K562 (cell line): ENCODE measurements around the gene AGO4. TPM values are rescaled to one million over a fixed set of nuclear protein-coding genes. Genes with fewer than 3 reads are reported as not detected.

Experiments used
- ATAC-seq: fragments of 200-7000 bp; cut with Tn5 transposase; 3 replicates; pipeline ENCODE4 v1.9.1; 2020; ENCODE audit warnings: moderate library complexity
- BruUV-seq: library from RNA; stranded (reverse); fragments of 400-500 nt; replicated peaks from 2 replicates; lab custom pipeline; 2021; lab: Mats Ljungman, UMichigan
- CTCF ChIA-PET: fragments of 300-600 bp; formaldehyde crosslinking; extraction: SDS; loops from one replicate; lab custom pipeline; 2021; ENCODE audit warnings: low intra/inter-chr PET ratio; lab: Yijun Ruan, JAX
- POLR2A ChIA-PET: fragments of 300-600, 350-650 bp; sonication (Branson Sonifier 250); formaldehyde crosslinking; extraction: SDS; loops from one replicate; lab custom pipeline; 2021; ENCODE audit warnings: antibody characterized with exemption, inconsistent platforms; lab: Yijun Ruan, JAX
- DNase-seq, 4 experiments: peaks; one replicate each; pipeline versions ENCODE4 v3.0.0 to v3.0.0-alpha.2; 2011 to 2018; ENCODE audit warnings: low spot score in 3 of 4, mixed read lengths in 3 of 4; ENCODE audit errors: extremely low read depth in 1 of 4
- FAIRE-seq: peaks from 2 replicates; lab custom pipeline; 2011; peaks lifted over from hg19 to GRCh38; lab: Jason Lieb, UNC
- H2AFZ ChIP-seq: 2 replicates; pipeline ENCODE4 v1.6.0; 2011; ENCODE audit warnings: low read depth, low read length, control low read depth, inconsistent platforms
- H3K27ac ChIP-seq: fragments of 200-600 bp; 3 replicates; pipeline ENCODE4 v1.8.0; 2011; ENCODE audit warnings: low read depth, mild to moderate bottlenecking, control low read depth, inconsistent platforms, low read length, moderate library complexity, mixed read lengths; ENCODE audit errors: extremely low read depth
- H3K27me3 ChIP-seq, 2 experiments: fragments of 300-600 bp in 1 of 2; 2 replicates in 1 of 2; 3 replicates in 1 of 2; pipeline versions ENCODE4 v1.6.0 to v1.8.0; 2011; ENCODE audit warnings: inconsistent platforms in 2 of 2, low read length in 2 of 2, mild to moderate bottlenecking in 1 of 2, mixed read lengths in 1 of 2, moderate library complexity in 1 of 2; ENCODE audit not compliant: control insufficient read depth in 2 of 2, insufficient read depth in 2 of 2
- H3K36me3 ChIP-seq: fragments of 300-600 bp; 3 replicates; pipeline ENCODE4 v1.8.0; 2011; ENCODE audit warnings: mild to moderate bottlenecking, low read length, inconsistent platforms; ENCODE audit not compliant: control insufficient read depth, insufficient read depth
- H3K4me1 ChIP-seq, 2 experiments: fragments of 200-600 bp in 1 of 2; replicated peaks in 1 of 2; 2 replicates in 1 of 2; 3 replicates in 1 of 2; pipeline versions ENCODE4 v1.5.1 to v1.8.0; 2011; ENCODE audit warnings: inconsistent platforms in 2 of 2, low read length in 2 of 2, mild to moderate bottlenecking in 1 of 2, mixed read lengths in 1 of 2, moderate library complexity in 1 of 2; ENCODE audit not compliant: control insufficient read depth in 2 of 2, insufficient read depth in 2 of 2
- H3K4me2 ChIP-seq: 2 replicates; pipeline ENCODE4 v1.6.1; 2011; ENCODE audit warnings: low read length, control low read depth, inconsistent platforms, mixed read lengths; ENCODE audit not compliant: insufficient read depth
- H3K4me3 ChIP-seq: fragments of 200-600 bp; sonication (generic), shearing (Covaris generic); 2 replicates; pipeline ENCODE4 v1.5.1; 2016; ENCODE audit warnings: control low read depth, inconsistent platforms
- H3K79me2 ChIP-seq: fragments of 200-600 bp; 3 replicates; pipeline ENCODE4 v1.8.0; 2011; ENCODE audit warnings: low read length, inconsistent platforms; ENCODE audit not compliant: control insufficient read depth, insufficient read depth
- H3K9ac ChIP-seq, 2 experiments: 2 replicates each; pipeline versions ENCODE4 v1.6.0 to v1.6.1; 2011; ENCODE audit warnings: low read depth in 2 of 2, low read length in 2 of 2, control low read depth in 1 of 2, inconsistent platforms in 1 of 2, mild to moderate bottlenecking in 1 of 2, mixed read lengths in 1 of 2; ENCODE audit not compliant: insufficient read depth in 1 of 2
- H3K9me1 ChIP-seq: one replicate; pipeline ENCODE4 v1.6.0; 2011; ENCODE audit warnings: inconsistent platforms, mild to moderate bottlenecking, low read length, moderate library complexity; ENCODE audit not compliant: control insufficient read depth, insufficient read depth
- H3K9me3 ChIP-seq: replicated peaks from 2 replicates; pipeline ENCODE4 v1.5.1; 2011; ENCODE audit warnings: low read depth, low read length, inconsistent platforms; ENCODE audit not compliant: control insufficient read depth, insufficient read depth
- H4K20me1 ChIP-seq: replicated peaks from 2 replicates; pipeline ENCODE4 v1.6.1; 2011; ENCODE audit warnings: low read length, inconsistent platforms, mixed read lengths; ENCODE audit not compliant: control insufficient read depth, insufficient read depth
- AFF4 ChIP-seq: sonication (generic); formaldehyde crosslinking; IDR thresholded peaks from 2 replicates; pipeline ENCODE4 v1.8.0; 2023; ENCODE audit warnings: mild to moderate bottlenecking, missing genetic modification reagents
- E4F1 ChIP-seq: fragments of 250-450 bp; sonication (Bioruptor Pico); IDR thresholded peaks from 2 replicates; pipeline ENCODE4 v1.5.0; 2021; ENCODE audit warnings: mild to moderate bottlenecking, borderline replicate concordance
- ELF1 ChIP-seq: fragments of 200-800 bp; sonication (Bioruptor generic); IDR thresholded peaks from 2 replicates; pipeline ENCODE4 v1.6.1; 2016; ENCODE audit warnings: missing genetic modification characterization, missing compliant biosample characterization
- FOXA3 ChIP-seq, 2 experiments: fragments of 450-650 bp in 1 of 2; sonication (generic) in 1 of 2; formaldehyde crosslinking; IDR thresholded peaks in 1 of 2; conservative IDR thresholded peaks in 1 of 2; 2 replicates each; pipeline versions ENCODE4 v1.4.0 to v1.8.0; 2020 to 2022; ENCODE audit warnings: mild to moderate bottlenecking in 2 of 2, missing genetic modification reagents in 1 of 2
- YY1 ChIP-seq, 3 experiments: IDR thresholded peaks; 2 replicates each; pipeline ENCODE4 v1.6.1; 2011; ENCODE audit warnings: low read length in 2 of 3, mild to moderate bottlenecking in 2 of 3, moderate library complexity in 2 of 3, borderline replicate concordance in 1 of 3, control low read depth in 1 of 3, low read depth in 1 of 3; ENCODE audit not compliant: insufficient read depth in 3 of 3, insufficient replicate concordance in 2 of 3, control insufficient read depth in 1 of 3, insufficient read length in 1 of 3; ENCODE audit errors: extremely low read depth in 1 of 3
- ZNF165 ChIP-seq: fragments of 250-450 bp; sonication (Bioruptor Pico); IDR thresholded peaks from 2 replicates; pipeline ENCODE4 v1.4.0; 2020; ENCODE audit warnings: borderline replicate concordance
- ZNF263 ChIP-seq: sonication (generic); formaldehyde crosslinking; IDR thresholded peaks from 2 replicates; pipeline ENCODE4 v1.8.0; 2022; ENCODE audit warnings: mild to moderate bottlenecking, missing genetic modification reagents, borderline replicate concordance
- ZNF431 ChIP-seq: sonication (generic); formaldehyde crosslinking; IDR thresholded peaks from 2 replicates; pipeline ENCODE4 v1.8.0; 2022; ENCODE audit warnings: mild to moderate bottlenecking, missing genetic modification reagents
- WGBS: fragments of 100-300 bp; shearing (Covaris generic); methylation state at CpG from one replicate; pipeline ENCODE4 v1.1.6; 2016; ENCODE audit warnings: low coverage, mixed read lengths; ENCODE audit not compliant: insufficient coverage; ENCODE audit errors: missing lambda C conversion rate; 5-methylcytosine and 5-hydroxymethylcytosine counted together
- in situ Hi-C: fragments of 300-500 bp; cut with MboI; formaldehyde crosslinking; loops from 4 replicates; pipeline ENCODE4 v1.15.0; 2018; ENCODE audit warnings: inconsistent platforms, mixed read lengths
- intact Hi-C: fragments of 100-400 bp; cut with micrococcal nuclease; formaldehyde crosslinking; loops from 2 replicates; pipeline ENCODE4 v1.14.2; 2022
- polyA plus RNA-seq, 8 experiments: library from polyadenylated mRNA; depleted of rRNA in 4 of 8; stranded (reverse) in 5 of 8; unstranded in 3 of 8; fragments of >200 nt; fragmentation: Nextera tagmentation in 2 of 8; fragmentation: Illumina TruSeq in 1 of 8; extraction: Ambion mirVana in 2 of 8; extraction: Trizol in 1 of 8; gene quantifications; 2 replicates each; pipeline versions ENCODE4 v1.2.1 to v1.2.3, GENCODE V29; 2011 to 2014; ENCODE audit warnings: inconsistent platforms in 1 of 8, missing spikeins in 1 of 8
- total RNA-seq, 7 experiments: library from RNA; depleted of rRNA in 6 of 7; stranded (reverse); fragments of >200 nt in 6 of 7; fragmentation: Illumina TruSeq in 2 of 7; extraction: Trizol in 2 of 7; gene quantifications; 2 replicates each; pipeline versions ENCODE4 v1.2.1 to v1.2.3, GENCODE V29; 2011 to 2021; ENCODE audit warnings: low replicate concordance in 1 of 7

The AGO4 gene
- total and polyA plus RNA-seq, 9 of the 15 experiments (the other 6 are each of a cell fraction or from before 2014, with no cell fraction given), result 1.3 to 10.5 (median 6.5) TPM

GRCh38 chr1:35809114-35810095 lies 1.6 kb downstream of the AGO4 start:
- 58% methylated on average over 7 of the region's 7 CpGs for WGBS
- intact Hi-C loops (no loop called here), in situ Hi-C loops (no loop called here)
- peak; percentile 67 to 85 for TF ChIP-seq FOXA3 (CRISPR knock-in tag; conservative IDR thresholded peaks at IDR 0.05 in 1 of 2, IDR thresholded peaks at IDR 0.05 in 1 of 2)
- 0 out of 2 replicates have a peak, but pooled peaks have one; percentile 8 for TF ChIP-seq ELF1 (tag)
- 0 out of 2 replicates have a peak, but pooled peaks have one; percentile 3 for TF ChIP-seq AFF4 (CRISPR knock-in tag)
- TF ChIP-seq E4F1 (CRISPR knock-in tag), result 0 out of 2 replicates have a peak, but pooled peaks have one; percentile 32
- no peak for TF ChIP-seq YY1 (IDR thresholded peaks at IDR 0.05; ENCODE audit: borderline replicate concordance in 1 of 3, control insufficient read depth in 1 of 3, extremely low read depth in 1 of 3, insufficient read depth in 3 of 3, insufficient read length in 1 of 3, insufficient replicate concordance in 2 of 3, low read depth in 1 of 3, low read length in 2 of 3)
- TF ChIP-seq ZNF431 (CRISPR knock-in tag), result 0 out of 2 replicates have a peak, but pooled peaks have one; percentile 55
- peak; percentile 46; the same call in 1 of the 2 replicates for TF ChIP-seq ZNF263
- TF ChIP-seq ZNF165 (CRISPR knock-in tag), result no peak
- peaks cover 24 to 26% of the 10 kb centered on the region in 2 experiments for H3K4me1 ChIP-seq
- H3K79me2 ChIP-seq, result peaks cover 9% of the 10 kb centered on the region; the same call in 2 of the 3 replicates
- peak overlapping the region; percentile 85 to 98 for H3K9ac ChIP-seq
- no peaks in the 10 kb centered on the region for H3K36me3 ChIP-seq
- ATAC-seq (peak; percentile 4), FAIRE-seq (no peak), DNase-seq (no peak)
- peak overlapping the region; percentile 77 for H3K27ac ChIP-seq
- no peaks in the 10 kb centered on the region for H3K27me3 ChIP-seq
- H4K20me1 ChIP-seq, result no peaks in the 10 kb centered on the region
- H3K9me1 ChIP-seq, result no peaks in the 10 kb centered on the region
- CTCF ChIA-PET, result interaction anchor here (0.7 kb wide), 1 partner anchor 237 kb away, joined by 3 read pairs; no protein-coding TSS in a partner anchor
- peak overlapping the region; percentile 87 for H2AFZ ChIP-seq
- TSS peak; percentile 65 for BruUV-seq
- POLR2A ChIA-PET, result interaction anchor here (0.6 to 1.6 kb wide), 2 partner anchors 12 to 1706 kb away, joined by 3 to 5 read pairs; no protein-coding TSS in a partner anchor
- no peaks in the 10 kb centered on the region for H3K9me3 ChIP-seq
- peak overlapping the region; percentile 78 for H3K4me3 ChIP-seq
- peak overlapping the region; percentile 90 for H3K4me2 ChIP-seq
